MM.1S (cell line): ENCODE results near the gene MUC3A.
"Not testable (repeated sequence)": the region's sequence is repeated elsewhere in the genome, so short reads cannot be mapped to it uniquely, and the experiment has no call there.

ENCODE experiments used
- DNase-seq: peaks from one replicate; pipeline ENCODE4 v3.0.0-alpha.2; 2015
- H2AFZ ChIP-seq: fragments of 300-600 bp; sonication (generic); 2 replicates; pipeline ENCODE4 v1.6.0; 2016; ENCODE audit warnings: antibody characterized with exemption, low read length
- H3F3A ChIP-seq: fragments of 300-600 bp; sonication (generic); 2 replicates; pipeline ENCODE4 v1.6.1; 2016; ENCODE audit warnings: mild to moderate bottlenecking, antibody characterized with exemption, low read length, moderate library complexity, mixed read lengths; ENCODE audit not compliant: insufficient read depth
- H3K27ac ChIP-seq: fragments of 300-600 bp; sonication (generic); 2 replicates; pipeline ENCODE4 v1.5.1; 2016; ENCODE audit warnings: mild to moderate bottlenecking, low read length
- H3K27me3 ChIP-seq: fragments of 300-600 bp; sonication (generic); replicated peaks from 2 replicates; pipeline ENCODE4 v1.6.0; 2016; ENCODE audit warnings: low read length; ENCODE audit not compliant: insufficient read depth
- H3K36me3 ChIP-seq: fragments of 300-600 bp; sonication (generic); replicated peaks from 2 replicates; pipeline ENCODE4 v1.6.1; 2016; ENCODE audit warnings: mild to moderate bottlenecking, low read length, mixed read lengths; ENCODE audit not compliant: insufficient read depth
- H3K4me1 ChIP-seq: fragments of 300-600 bp; sonication (generic); 2 replicates; pipeline ENCODE4 v1.6.1; 2016; ENCODE audit warnings: low read length, mixed read lengths
- H3K4me2 ChIP-seq: fragments of 300-600 bp; sonication (generic); 2 replicates; pipeline ENCODE4 v1.6.0; 2016; ENCODE audit warnings: low read depth, low read length
- H3K4me3 ChIP-seq: fragments of 300-600 bp; sonication (generic); 2 replicates; pipeline ENCODE4 v1.5.1; 2016; ENCODE audit warnings: low read length, mixed read lengths
- H3K79me2 ChIP-seq: fragments of 300-600 bp; sonication (generic); 2 replicates; pipeline ENCODE4 v1.6.1; 2016; ENCODE audit warnings: mixed run types, low read length, mixed read lengths
- H3K9ac ChIP-seq: fragments of 300-600 bp; sonication (generic); 2 replicates; pipeline ENCODE4 v1.6.1; 2016; ENCODE audit warnings: low read length, mixed read lengths
- H3K9me2 ChIP-seq: fragments of 300-600 bp; sonication (generic); replicated peaks from 2 replicates; pipeline ENCODE4 v1.6.1; 2016; ENCODE audit warnings: mild to moderate bottlenecking, low read length, mixed read lengths; ENCODE audit not compliant: insufficient read depth
- H3K9me3 ChIP-seq: fragments of 300-600 bp; sonication (generic); replicated peaks from 2 replicates; pipeline ENCODE4 v1.6.1; 2016; ENCODE audit warnings: mild to moderate bottlenecking, low read length, mixed read lengths; ENCODE audit not compliant: insufficient read depth
- H4K20me1 ChIP-seq: fragments of 300-600 bp; sonication (generic); 2 replicates; pipeline ENCODE4 v1.6.1; 2016; ENCODE audit warnings: mild to moderate bottlenecking, low read length, moderate library complexity, mixed read lengths; ENCODE audit not compliant: insufficient read depth
- CTCF ChIP-seq: fragments of 300-600 bp; sonication (generic); IDR thresholded peaks from 2 replicates; pipeline ENCODE4 v1.5.1; 2016; ENCODE audit warnings: antibody characterized with exemption, low read length, mixed read lengths
- EZH2 ChIP-seq: fragments of 300-600 bp; sonication (generic); optimal IDR thresholded peaks from 2 replicates; pipeline ENCODE3; 2017; ENCODE audit warnings: low read depth, mild to moderate bottlenecking, antibody characterized with exemption, low read length, mixed read lengths
- EZH2phosphoT487 ChIP-seq: fragments of 300-600 bp; sonication (generic); IDR thresholded peaks from 2 replicates; pipeline ENCODE4 v1.6.1; 2018; ENCODE audit warnings: antibody characterized with exemption, low read length

MUC3A gene

GRCh38 chr7:100902638-100903037, 46.7 kb upstream of the MUC3A start:
- H3K27me3 ChIP-seq = peaks cover 13% of the 10 kb centered on the region
- peaks cover 4% of the 10 kb centered on the region; the same call in 1 of the 2 replicates for H3F3A ChIP-seq
- no peaks in the 10 kb centered on the region for H3K36me3 ChIP-seq
- no peak for DNase-seq
- H3K4me2 ChIP-seq = no peak overlapping the region
- H3K4me1 ChIP-seq = peaks cover 5% of the 10 kb centered on the region
- no peak overlapping the region for H2AFZ ChIP-seq
- no peak for TF ChIP-seq EZH2phosphoT487
- no peak for TF ChIP-seq EZH2
- no peak for TF ChIP-seq CTCF
- no peak overlapping the region for H3K9ac ChIP-seq
- no peak overlapping the region for H3K4me3 ChIP-seq
- no peaks in the 10 kb centered on the region for H4K20me1 ChIP-seq
- H3K79me2 ChIP-seq = no peaks in the 10 kb centered on the region
- H3K9me2 ChIP-seq = no peaks in the 10 kb centered on the region
- H3K27ac ChIP-seq = no peak overlapping the region
- no peaks in the 10 kb centered on the region for H3K9me3 ChIP-seq

GRCh38 chr7:100908512-100908911, 40.8 kb upstream of the MUC3A start:
- no peaks in the 10 kb centered on the region for H3K4me1 ChIP-seq
- H3K9me2 ChIP-seq = no peaks in the 10 kb centered on the region
- peaks cover 22% of the 10 kb centered on the region for H3K27me3 ChIP-seq
- no peak overlapping the region for H2AFZ ChIP-seq
- H3K9ac ChIP-seq = no peak overlapping the region
- H3K79me2 ChIP-seq = no peaks in the 10 kb centered on the region
- H3K4me2 ChIP-seq = no peak overlapping the region
- no peak for TF ChIP-seq EZH2
- TF ChIP-seq CTCF = no peak
- TF ChIP-seq EZH2phosphoT487 = no peak
- no peaks in the 10 kb centered on the region for H3F3A ChIP-seq
- DNase-seq = no peak
- no peak overlapping the region for H3K27ac ChIP-seq
- H4K20me1 ChIP-seq = no peaks in the 10 kb centered on the region
- H3K36me3 ChIP-seq = no peaks in the 10 kb centered on the region
- H3K4me3 ChIP-seq = no peak overlapping the region
- no peaks in the 10 kb centered on the region for H3K9me3 ChIP-seq

- not testable (repeated sequence) for H3K4me1 ChIP-seq, H4K20me1 ChIP-seq, H3K9me3 ChIP-seq, H3K9ac ChIP-seq, H3K9me2 ChIP-seq, H3K79me2 ChIP-seq, H3K27ac ChIP-seq, H3K36me3 ChIP-seq, H2AFZ ChIP-seq, H3K4me3 ChIP-seq, H3F3A ChIP-seq, DNase-seq, H3K4me2 ChIP-seq
- H3K27me3 ChIP-seq = peaks cover 27% of the 10 kb centered on the region
Measured at GRCh38 chr7:100910443-100910842, 38.9 kb upstream of the MUC3A start.

- no peaks in the 10 kb centered on the region for H3F3A ChIP-seq
- H3K4me3 ChIP-seq = no peak overlapping the region
- TF ChIP-seq EZH2phosphoT487 (no peak), EZH2 (no peak), CTCF (no peak)
- H3K4me1 ChIP-seq = no peaks in the 10 kb centered on the region
- H3K27ac ChIP-seq = no peak overlapping the region
- no peaks in the 10 kb centered on the region for H4K20me1 ChIP-seq
- no peak overlapping the region for H2AFZ ChIP-seq
- no peak for DNase-seq
- no peak overlapping the region for H3K4me2 ChIP-seq
- no peaks in the 10 kb centered on the region for H3K9me2 ChIP-seq
- H3K27me3 ChIP-seq = peaks cover 27% of the 10 kb centered on the region
- no peaks in the 10 kb centered on the region for H3K36me3 ChIP-seq
- H3K9me3 ChIP-seq = no peaks in the 10 kb centered on the region
- H3K9ac ChIP-seq = no peak overlapping the region
- no peaks in the 10 kb centered on the region for H3K79me2 ChIP-seq
Measured at GRCh38 chr7:100911484-100911883, 37.9 kb upstream of the MUC3A start.
